Measurements from ENCODE around the gene BTF3. TPM values are rescaled to one million over a fixed set of nuclear protein-coding genes. Genes with fewer than 3 reads are reported as not detected.

The BTF3 gene
- total and polyA plus RNA-seq, 9 of the 15 experiments (the other 6 are each of a cell fraction or from before 2014, with no cell fraction given) = 534 to 1,637 (median 848) TPM

DNA sequence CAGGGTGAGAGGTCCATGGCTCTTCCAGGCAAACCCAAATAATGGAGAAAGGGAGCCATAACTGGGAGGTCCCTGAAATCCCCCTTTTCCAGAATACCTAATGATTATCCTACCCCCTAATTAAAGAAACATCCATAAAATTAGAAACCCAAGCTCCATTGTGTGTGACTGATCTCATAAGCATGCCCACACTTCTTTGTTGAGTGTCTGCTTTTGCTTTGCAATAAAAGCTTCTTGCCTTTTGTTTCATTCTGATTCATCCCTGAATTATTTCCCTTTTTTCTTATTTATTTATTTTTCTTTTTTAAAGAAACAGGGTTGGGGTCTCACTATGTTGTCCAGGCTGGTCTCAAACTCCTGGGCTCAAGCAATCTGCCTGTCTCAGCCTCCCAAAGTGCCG lies 33.1 kb downstream of the BTF3 start:
- WGBS (ENCODE audit: insufficient coverage, low coverage, missing lambda C conversion rate) = 0% methylated on average over 1 of the region's 1 CpG
- Histone ChIP-seq H2AFZ (ENCODE audit: low read depth, low read length) (no peak overlapping the region), H3K4me2 (ENCODE audit: insufficient read depth, low read length) (no peak overlapping the region), H4K20me1 (replicated peaks; ENCODE audit: control insufficient read depth, insufficient read depth, low read length) (no peaks in the 10 kb centered on the region), H3K27me3 (ENCODE audit: control insufficient read depth in 2 of 2, insufficient read depth in 2 of 2, low read length in 2 of 2) (peaks cover 24 to 25% of the 10 kb centered on the region in 2 experiments; a peak in 4 of 5 replicates), H3K9me3 (replicated peaks; ENCODE audit: control insufficient read depth, insufficient read depth, low read depth, low read length) (no peaks in the 10 kb centered on the region), H3K9me1 (ENCODE audit: control insufficient read depth, insufficient read depth, low read length) (no peaks in the 10 kb centered on the region), H3K4me3 (no peak overlapping the region), H3K27ac (ENCODE audit: extremely low read depth, low read depth, low read length) (no peak overlapping the region), H3K9ac (ENCODE audit: insufficient read depth in 1 of 2, low read depth in 2 of 2, low read length in 2 of 2) (no peak overlapping the region), H3K36me3 (ENCODE audit: control insufficient read depth, insufficient read depth, low read length) (no peaks in the 10 kb centered on the region), H3K4me1 (replicated peaks in 1 of 2; ENCODE audit: control insufficient read depth in 2 of 2, insufficient read depth in 2 of 2, low read length in 2 of 2) (no peaks in the 10 kb centered on the region), H3K79me2 (ENCODE audit: control insufficient read depth, insufficient read depth, low read length) (no peaks in the 10 kb centered on the region)
- FAIRE-seq (no peak), ATAC-seq (no peak), DNase-seq (ENCODE audit: extremely low read depth in 1 of 4, low spot score in 3 of 4) (no peak)
- ChIA-PET POLR2A (interaction anchor here (1.1 to 1.3 kb wide), 2 partner anchors 8 to 13 kb away, joined by 3 read pairs; no protein-coding TSS in a partner anchor), CTCF (ENCODE audit: low intra/inter-chr PET ratio) (no interaction called here)
- intact Hi-C loops (cut with micrococcal nuclease) (no loop called here), in situ Hi-C loops (cut with MboI) (no loop called here)
- no peak for TF ChIP-seq KLF6 (CRISPR knock-in tag; IDR thresholded peaks at IDR 0.05; ENCODE audit: borderline replicate concordance)
- TF ChIP-seq HDAC2 (IDR thresholded peaks at IDR 0.05) = no peak
- TF ChIP-seq, protein P1, sequence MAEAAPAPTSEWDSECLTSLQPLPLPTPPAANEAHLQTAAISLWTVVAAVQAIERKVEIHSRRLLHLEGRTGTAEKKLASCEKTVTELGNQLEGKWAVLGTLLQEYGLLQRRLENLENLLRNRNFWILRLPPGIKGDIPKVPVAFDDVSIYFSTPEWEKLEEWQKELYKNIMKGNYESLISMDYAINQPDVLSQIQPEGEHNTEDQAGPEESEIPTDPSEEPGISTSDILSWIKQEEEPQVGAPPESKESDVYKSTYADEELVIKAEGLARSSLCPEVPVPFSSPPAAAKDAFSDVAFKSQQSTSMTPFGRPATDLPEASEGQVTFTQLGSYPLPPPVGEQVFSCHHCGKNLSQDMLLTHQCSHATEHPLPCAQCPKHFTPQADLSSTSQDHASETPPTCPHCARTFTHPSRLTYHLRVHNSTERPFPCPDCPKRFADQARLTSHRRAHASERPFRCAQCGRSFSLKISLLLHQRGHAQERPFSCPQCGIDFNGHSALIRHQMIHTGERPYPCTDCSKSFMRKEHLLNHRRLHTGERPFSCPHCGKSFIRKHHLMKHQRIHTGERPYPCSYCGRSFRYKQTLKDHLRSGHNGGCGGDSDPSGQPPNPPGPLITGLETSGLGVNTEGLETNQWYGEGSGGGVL (CRISPR knock-in tag; IDR thresholded peaks at IDR 0.05) = no peak
- TF ChIP-seq MCM7 (IDR thresholded peaks at IDR 0.05) = no peak
- TF ChIP-seq SREBF2 (CRISPR knock-in tag; IDR thresholded peaks at IDR 0.05) = no peak
- no peak for TF ChIP-seq ZNF124 (CRISPR knock-in tag; IDR thresholded peaks at IDR 0.05)
- TF ChIP-seq PML (IDR thresholded peaks at IDR 0.05; ENCODE audit: low read length) = no peak
- TF ChIP-seq ZNF717 (CRISPR knock-in tag; IDR thresholded peaks at IDR 0.05) = no peak
- TF ChIP-seq MYBL2 (IDR thresholded peaks at IDR 0.05; ENCODE audit: low read depth) = no peak
- TF ChIP-seq MYBL2 (CRISPR knock-in tag; IDR thresholded peaks at IDR 0.05; ENCODE audit: borderline replicate concordance) = no peak
- TF ChIP-seq ELF1 (tag; IDR thresholded peaks at IDR 0.05) = no peak
- TF ChIP-seq ZNF551 (CRISPR knock-in tag; IDR thresholded peaks at IDR 0.05) = no peak
- no peak for TF ChIP-seq NR1H2 (CRISPR knock-in tag; IDR thresholded peaks at IDR 0.05)
- no peak for TF ChIP-seq MCM3 (IDR thresholded peaks at IDR 0.05)
- TF ChIP-seq ZNF766 (CRISPR knock-in tag; conservative IDR thresholded peaks at IDR 0.05) = no peak
- no peak for TF ChIP-seq PRPF4 (IDR thresholded peaks at IDR 0.05; ENCODE audit: insufficient read depth, low read depth, low read length, poor library complexity, severe bottlenecking)
- TF ChIP-seq TEAD1 (CRISPR knock-in tag; IDR thresholded peaks at IDR 0.05) = no peak
- no TSS peak for BruUV-seq (replicated peaks)
